Subcutaneous abdominal adipose tissue (tissue), 5 donors: ENCODE data around the gene CRACDL.

Experiments
- H3K27ac ChIP-seq: one replicate; pipeline ENCODE4 v1.7.0; 2013; ENCODE audit warnings: low read depth, mild to moderate bottlenecking, inconsistent platforms, low read length, moderate library complexity
- H3K27me3 ChIP-seq, 5 donors: one replicate each; pipeline ENCODE4 v1.7.0; 2013; ENCODE audit warnings: low read length in 5 of 5, inconsistent platforms in 1 of 5; ENCODE audit not compliant: control insufficient read depth in 5 of 5, insufficient read depth in 4 of 5
- H3K36me3 ChIP-seq, 5 donors: one replicate each; pipeline ENCODE4 v1.7.0; 2013; ENCODE audit warnings: low read length in 5 of 5; ENCODE audit not compliant: control insufficient read depth in 5 of 5, insufficient read depth in 5 of 5
- H3K4me1 ChIP-seq, 5 donors: one replicate each; pipeline ENCODE4 v1.7.0; 2013; ENCODE audit warnings: low read length in 5 of 5, mild to moderate bottlenecking in 3 of 5, moderate library complexity in 1 of 5; ENCODE audit not compliant: control insufficient read depth in 5 of 5, insufficient read depth in 5 of 5
- H3K4me3 ChIP-seq, 5 donors: one replicate each; pipeline ENCODE4 v1.7.0; 2013; ENCODE audit warnings: low read length in 5 of 5, low read depth in 1 of 5
- H3K9ac ChIP-seq, 5 donors: one replicate each; pipeline ENCODE4 v1.7.0; 2013; ENCODE audit warnings: low read length in 5 of 5, mild to moderate bottlenecking in 4 of 5, moderate library complexity in 3 of 5
- H3K9me3 ChIP-seq, 5 donors: one replicate each; pipeline ENCODE4 v1.7.0; 2013; ENCODE audit warnings: low read length in 5 of 5; ENCODE audit not compliant: control insufficient read depth in 5 of 5
- donor health status: healthy.
- donor health status: healthy.
- donor health status: healthy.
- donor health status: healthy.
- donor health status: healthy.

CRACDL gene

GRCh38 chr2:98822301-98823164 lies 113.5 kb downstream of the CRACDL start:
- Histone ChIP-seq H3K27me3 (peaks cover 0 to 10% (median 2%) of the 10 kb centered on the region in 5 donors), H3K9me3 (no peaks in the 10 kb centered on the region), H3K4me3 (peak overlapping the region in 3 of 5 donors; percentile 48 to 54 (median 53)), H3K27ac (peak overlapping the region; percentile 54), H3K4me1 (peaks cover 0 to 55% (median 18%) of the 10 kb centered on the region in 5 donors), H3K36me3 (no peaks in the 10 kb centered on the region), H3K9ac (peak overlapping the region in 3 of 5 donors; percentile 17 to 56 (median 55))

GRCh38 chr2:98821629-98822135 lies 114.3 kb downstream of the CRACDL start:
- Histone ChIP-seq H3K27ac (no peak overlapping the region), H3K27me3 (peaks cover 0 to 11% (median 2%) of the 10 kb centered on the region in 5 donors), H3K4me1 (peaks cover 0 to 55% (median 18%) of the 10 kb centered on the region in 5 donors), H3K9ac (no peak overlapping the region), H3K4me3 (peak overlapping the region in 2 of 5 donors; percentile 36 to 53), H3K36me3 (no peaks in the 10 kb centered on the region), H3K9me3 (no peaks in the 10 kb centered on the region)

- Histone ChIP-seq H3K4me1 (peaks cover 0 to 44% (median 8%) of the 10 kb centered on the region in 5 donors), H3K9me3 (no peaks in the 10 kb centered on the region), H3K36me3 (peaks cover 0 to 2% (median 0%) of the 10 kb centered on the region in 5 donors), H3K4me3 (peak overlapping the region in 1 of 5 donors; percentile 11), H3K27ac (no peak overlapping the region), H3K27me3 (peaks cover 0 to 15% (median 7%) of the 10 kb centered on the region in 5 donors), H3K9ac (no peak overlapping the region)
These were observed 116.7 kb downstream of the CRACDL start for GRCh38 chr2:98819231-98819766.

- Histone ChIP-seq H3K27ac (no peak overlapping the region), H3K9ac (peak overlapping the region in 1 of 5 donors; percentile 6), H3K4me3 (no peak overlapping the region), H3K4me1 (peaks cover 0 to 34% (median 6%) of the 10 kb centered on the region in 5 donors), H3K27me3 (peaks cover 0 to 15% (median 7%) of the 10 kb centered on the region in 5 donors), H3K36me3 (peaks cover 0 to 2% (median 0%) of the 10 kb centered on the region in 5 donors), H3K9me3 (no peaks in the 10 kb centered on the region)
These were observed 117.9 kb downstream of the CRACDL start for GRCh38 chr2:98818164-98818563.

- Histone ChIP-seq H3K9me3 (no peaks in the 10 kb centered on the region), H3K27me3 (peaks cover 0 to 12% (median 6%) of the 10 kb centered on the region in 5 donors), H3K9ac (no peak overlapping the region), H3K4me1 (peaks cover 0 to 29% (median 0%) of the 10 kb centered on the region in 5 donors), H3K4me3 (no peak overlapping the region), H3K36me3 (peaks cover 0 to 2% (median 0%) of the 10 kb centered on the region in 5 donors), H3K27ac (no peak overlapping the region)
These were observed 119.7 kb downstream of the CRACDL start for GRCh38 chr2:98816281-98816680.

GRCh38 chr2:98815795-98816194 lies 120.2 kb downstream of the CRACDL start:
- peaks cover 0 to 26% (median 0%) of the 10 kb centered on the region in 5 donors for H3K4me1 ChIP-seq
- H3K27me3 ChIP-seq: peaks cover 0 to 12% (median 6%) of the 10 kb centered on the region in 5 donors
- no peak overlapping the region for H3K9ac ChIP-seq
- no peak overlapping the region for H3K27ac ChIP-seq
- no peaks in the 10 kb centered on the region for H3K9me3 ChIP-seq
- peaks cover 0 to 2% (median 0%) of the 10 kb centered on the region in 5 donors for H3K36me3 ChIP-seq
- no peak overlapping the region for H3K4me3 ChIP-seq

GRCh38 chr2:98811766-98812165 lies 124.3 kb downstream of the CRACDL start:
- H3K4me3 ChIP-seq: no peak overlapping the region
- no peaks in the 10 kb centered on the region for H3K9me3 ChIP-seq
- peaks cover 0 to 6% (median 0%) of the 10 kb centered on the region in 5 donors for H3K4me1 ChIP-seq
- peaks cover 0 to 2% (median 0%) of the 10 kb centered on the region in 5 donors for H3K36me3 ChIP-seq
- no peak overlapping the region for H3K9ac ChIP-seq
- H3K27ac ChIP-seq: no peak overlapping the region
- H3K27me3 ChIP-seq: peaks cover 0 to 8% (median 4%) of the 10 kb centered on the region in 5 donors

GRCh38 chr2:98810588-98810928 lies 125.5 kb downstream of the CRACDL start:
- H3K9me3 ChIP-seq: no peaks in the 10 kb centered on the region
- H3K27ac ChIP-seq: no peak overlapping the region
- peaks cover 0 to 4% (median 2%) of the 10 kb centered on the region in 5 donors for H3K27me3 ChIP-seq
- peaks cover 0 to 15% (median 11%) of the 10 kb centered on the region in 5 donors for H3K4me1 ChIP-seq
- no peak overlapping the region for H3K4me3 ChIP-seq
- H3K36me3 ChIP-seq: no peaks in the 10 kb centered on the region
- H3K9ac ChIP-seq: no peak overlapping the region

GRCh38 chr2:98809878-98810587 lies 126.0 kb downstream of the CRACDL start:
- H3K27me3 ChIP-seq: no peaks in the 10 kb centered on the region
- H3K9me3 ChIP-seq: no peaks in the 10 kb centered on the region
- H3K9ac ChIP-seq: no peak overlapping the region
- H3K27ac ChIP-seq: no peak overlapping the region
- peaks cover 0 to 20% (median 17%) of the 10 kb centered on the region in 5 donors for H3K4me1 ChIP-seq
- H3K36me3 ChIP-seq: no peaks in the 10 kb centered on the region
- H3K4me3 ChIP-seq: no peak overlapping the region
